ENCODE data around the gene ASPHD2. TPM values are rescaled to one million over a fixed set of nuclear protein-coding genes. Genes with fewer than 3 reads are reported as not detected.

Gene ASPHD2
- total and polyA plus RNA-seq, 2 of the 13 experiments (the other 11 are each of a cell fraction or from before 2014, with no cell fraction given), result 0.04 TPM

GRCh38 chr22:26483439-26484359, 54.6 kb downstream of the ASPHD2 start, which contains the start of the genes HPS4 and SRRD (continued):
- TF ChIP-seq NFRKB (IDR thresholded peaks at IDR 0.05), result no peak
- TF ChIP-seq ZNF557 (CRISPR knock-in tag; IDR thresholded peaks at IDR 0.05), result no peak
- no peak for TF ChIP-seq ZNF597 (CRISPR knock-in tag; IDR thresholded peaks at IDR 0.05)
- no peak for TF ChIP-seq ZNF790 (CRISPR knock-in tag; IDR thresholded peaks at IDR 0.05; ENCODE audit: borderline replicate concordance)
- peak; percentile 81 for TF ChIP-seq SRSF1 (optimal IDR thresholded peaks at IDR 0.05; ENCODE audit: low read depth, low read length)
- peak; percentile 70; the same call in 1 of the 2 replicates for TF ChIP-seq ZKSCAN8 (CRISPR knock-in tag; IDR thresholded peaks at IDR 0.05; ENCODE audit: borderline replicate concordance)
- no peak for TF ChIP-seq HNRNPH1 (optimal IDR thresholded peaks at IDR 0.05; ENCODE audit: low read depth, low read length)
- no peak for TF ChIP-seq AKNA (CRISPR knock-in tag; IDR thresholded peaks at IDR 0.05; ENCODE audit: borderline replicate concordance)
- TF ChIP-seq STAT6 (CRISPR knock-in tag; IDR thresholded peaks at IDR 0.05; ENCODE audit: borderline replicate concordance), result no peak
- no peak for TF ChIP-seq ZNF460 (CRISPR knock-in tag; IDR thresholded peaks at IDR 0.05; ENCODE audit: borderline replicate concordance)

All from HepG2 (cell line).